HG02588 (cell line): ENCODE results near the gene UBE2G1.

Experiments
- ATAC-seq: cut with Tn5 transposase; IDR thresholded peaks from one replicate; pipeline ENCODE4 v1.9.1; 2021; ENCODE audit warnings: mild to moderate bottlenecking, moderate library complexity; ENCODE audit not compliant: unreplicated experiment

UBE2G1 gene

DNA sequence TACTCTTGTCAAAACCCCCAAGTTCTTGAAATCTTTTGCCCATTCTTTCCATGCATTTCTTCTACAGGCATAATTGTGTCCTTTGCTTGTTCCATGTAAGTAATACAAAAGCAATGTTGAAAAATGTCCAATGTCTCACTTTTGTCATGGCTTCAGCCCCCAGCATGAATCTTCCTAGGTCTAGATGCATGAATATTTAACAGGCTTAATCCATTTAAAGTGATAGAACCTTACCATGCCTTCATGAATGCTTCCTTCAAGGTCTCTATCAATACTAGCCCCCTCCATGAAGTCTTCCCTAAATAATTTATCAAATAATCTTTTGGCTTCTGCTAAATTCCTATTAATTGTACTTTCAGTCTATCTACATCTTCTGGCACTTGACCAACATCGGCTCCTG lies 56.6 kb downstream of the UBE2G1 start:
- no peak for ATAC-seq

DNA sequence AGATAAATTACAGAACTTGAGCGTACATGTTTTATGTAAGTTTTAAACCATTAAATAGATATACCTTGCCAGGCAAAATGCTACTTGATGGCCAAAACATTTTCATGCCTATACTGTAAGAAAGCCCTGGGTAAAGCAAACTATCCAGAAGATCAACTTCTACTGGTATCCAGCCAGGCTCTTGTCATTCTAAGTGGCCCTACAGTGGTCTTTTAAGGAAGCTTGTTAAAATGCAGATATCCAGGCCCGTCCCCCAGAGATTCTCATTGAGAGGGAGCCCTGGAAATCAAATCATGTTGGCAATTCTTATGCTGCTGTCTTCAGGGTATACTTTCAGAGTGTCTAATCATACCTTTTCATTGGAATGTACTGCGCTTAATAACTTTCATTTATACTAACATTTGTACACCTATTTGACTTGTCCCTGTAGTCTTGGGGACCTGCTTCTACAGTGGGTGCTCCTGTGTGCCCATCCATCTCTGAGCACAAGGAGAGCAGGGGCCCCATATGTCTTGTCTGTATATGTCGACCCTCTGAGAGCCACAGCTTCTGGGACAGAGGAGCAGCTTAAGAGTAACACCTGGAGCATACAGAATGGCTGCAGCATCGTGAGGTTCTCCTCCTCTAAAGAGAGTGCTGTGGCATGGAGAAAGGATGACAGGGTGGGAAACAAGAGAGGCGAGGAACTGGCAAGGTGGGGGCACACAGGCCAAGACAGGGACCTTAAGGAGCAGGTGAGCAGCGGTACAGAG lies 59.1 kb downstream of the UBE2G1 start:
- no peak for ATAC-seq

DNA sequence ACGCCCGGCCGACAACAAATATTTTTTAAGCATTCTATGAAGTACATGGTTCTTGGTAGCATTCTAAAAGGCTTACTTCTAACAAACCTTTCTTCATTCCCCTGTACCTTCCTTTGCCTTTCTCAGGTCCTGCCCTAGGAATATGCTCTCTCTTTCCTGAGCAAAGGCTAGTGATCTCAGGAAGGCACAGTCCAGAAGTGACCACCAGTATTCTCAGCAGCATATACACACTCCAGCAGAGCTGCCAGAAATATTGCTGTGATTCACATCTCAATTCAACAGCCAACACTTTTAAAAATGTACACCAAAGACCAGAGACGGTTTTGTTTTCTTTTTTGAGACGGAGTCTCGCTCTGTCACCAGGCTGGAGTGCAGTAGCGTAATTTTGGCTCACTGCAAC lies 61.3 kb downstream of the UBE2G1 start:
- ATAC-seq, result no peak

DNA sequence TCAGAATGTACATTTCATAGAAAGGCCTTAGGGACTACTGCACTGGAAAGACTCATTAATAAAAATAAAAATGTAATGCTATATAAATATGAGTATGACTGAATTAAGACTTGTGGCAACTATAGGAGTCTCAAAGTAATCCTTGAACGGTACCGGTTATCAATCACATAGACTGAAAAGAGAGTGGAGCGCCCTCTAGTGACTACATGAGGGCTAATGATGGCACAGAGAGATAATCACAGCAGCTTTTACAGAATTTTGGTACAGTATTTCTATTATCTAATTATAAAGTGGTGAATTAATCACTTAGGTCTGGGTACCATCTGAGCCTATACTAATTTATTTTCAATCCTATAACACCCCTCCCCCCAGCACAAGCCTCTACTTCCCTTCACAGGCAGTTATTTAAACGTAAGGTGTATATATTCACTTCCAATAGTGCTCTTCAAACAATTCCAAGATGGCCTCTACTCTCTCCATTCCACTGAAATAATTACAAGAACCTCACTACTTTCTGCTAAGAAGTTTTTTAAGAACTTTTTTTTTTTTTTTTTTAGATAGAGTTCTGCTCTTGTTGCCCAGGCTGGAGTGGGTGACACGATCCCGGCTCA lies 62.0 kb downstream of the UBE2G1 start:
- no peak for ATAC-seq

GRCh38 chr17:4301066-4301465 lies 65.4 kb downstream of the UBE2G1 start:
- no peak for ATAC-seq

- ATAC-seq, result no peak
These were observed 69.1 kb downstream of the UBE2G1 start for GRCh38 chr17:4297351-4297750.

GRCh38 chr17:4295686-4296085 lies 70.8 kb downstream of the UBE2G1 start:
- ATAC-seq, result no peak

DNA sequence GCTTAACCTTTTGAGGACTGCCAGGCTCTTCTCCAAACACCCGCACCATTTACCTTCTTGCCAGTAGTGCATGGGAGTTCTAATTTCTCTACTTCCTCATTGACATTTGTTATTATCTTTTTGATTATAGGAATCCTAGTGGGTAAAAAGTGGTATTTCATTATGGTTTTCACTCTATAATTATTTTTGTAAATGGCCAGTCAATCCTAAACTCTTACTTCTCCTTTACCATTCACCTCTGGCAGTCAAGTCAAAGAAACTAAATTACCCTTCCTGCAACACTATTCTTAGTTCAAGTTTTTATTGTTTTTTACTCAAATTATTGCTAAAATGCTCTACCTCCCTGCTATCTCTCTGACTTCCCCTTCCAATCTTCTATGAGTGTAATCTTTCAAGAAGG lies 72.9 kb downstream of the UBE2G1 start:
- ATAC-seq, result no peak

DNA sequence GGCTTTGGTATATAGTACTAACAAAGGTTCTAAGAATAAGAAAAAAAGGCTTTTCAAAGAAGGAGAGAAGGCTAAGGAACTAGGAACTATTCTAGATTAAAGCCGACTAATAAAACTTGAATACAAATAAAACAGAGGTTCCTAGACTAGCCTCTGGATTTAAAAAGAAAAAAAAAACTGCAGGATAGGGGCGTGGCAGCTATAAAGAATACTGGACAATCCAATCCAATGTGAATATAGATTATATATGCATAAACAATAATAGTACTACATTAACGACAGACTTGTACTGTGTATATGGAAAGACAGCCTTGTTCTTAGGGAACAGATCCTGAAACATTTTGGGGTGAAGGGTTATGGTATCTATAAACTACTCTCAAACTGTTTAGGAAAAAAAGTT lies 78.8 kb downstream of the UBE2G1 start:
- ATAC-seq, result no peak

DNA sequence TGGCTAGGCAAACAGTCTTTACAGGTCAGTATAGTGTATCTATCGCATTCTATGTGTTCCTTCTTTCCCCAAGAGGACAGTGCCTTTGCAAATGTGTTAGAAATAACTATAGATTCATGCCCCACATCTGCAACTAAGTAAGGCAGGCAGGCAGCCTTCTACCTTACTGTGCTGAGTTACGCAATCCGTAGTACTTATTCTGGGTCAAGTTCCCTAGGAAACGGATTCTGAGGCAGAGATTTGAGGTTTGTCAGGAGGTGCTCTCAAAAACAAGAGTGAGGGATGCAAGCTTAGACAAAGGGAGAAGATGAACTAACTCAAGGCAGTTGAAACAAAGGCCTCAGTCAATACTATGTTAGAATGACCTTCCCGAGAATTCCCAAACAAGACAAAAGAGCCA lies 90.0 kb downstream of the UBE2G1 start:
- no peak for ATAC-seq

DNA sequence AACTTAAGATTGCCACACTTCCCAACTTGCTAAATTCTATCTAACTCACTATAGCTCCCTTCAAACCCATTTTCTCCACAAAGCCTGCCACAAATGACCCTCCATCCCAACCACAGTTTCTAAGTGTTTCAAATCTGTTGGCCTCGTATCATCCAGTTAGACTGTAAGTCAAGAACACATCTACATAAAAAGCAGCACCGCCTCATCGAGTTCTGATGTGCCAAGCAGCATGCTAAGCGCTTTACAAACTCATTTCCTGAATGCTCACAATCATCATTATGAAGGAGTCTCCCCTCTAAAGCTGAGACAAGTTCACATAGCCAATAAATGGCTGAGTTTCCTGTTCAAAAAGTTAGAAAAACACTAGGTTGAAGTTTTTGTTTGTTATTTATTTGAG lies 93.5 kb downstream of the UBE2G1 start:
- no peak for ATAC-seq

DNA sequence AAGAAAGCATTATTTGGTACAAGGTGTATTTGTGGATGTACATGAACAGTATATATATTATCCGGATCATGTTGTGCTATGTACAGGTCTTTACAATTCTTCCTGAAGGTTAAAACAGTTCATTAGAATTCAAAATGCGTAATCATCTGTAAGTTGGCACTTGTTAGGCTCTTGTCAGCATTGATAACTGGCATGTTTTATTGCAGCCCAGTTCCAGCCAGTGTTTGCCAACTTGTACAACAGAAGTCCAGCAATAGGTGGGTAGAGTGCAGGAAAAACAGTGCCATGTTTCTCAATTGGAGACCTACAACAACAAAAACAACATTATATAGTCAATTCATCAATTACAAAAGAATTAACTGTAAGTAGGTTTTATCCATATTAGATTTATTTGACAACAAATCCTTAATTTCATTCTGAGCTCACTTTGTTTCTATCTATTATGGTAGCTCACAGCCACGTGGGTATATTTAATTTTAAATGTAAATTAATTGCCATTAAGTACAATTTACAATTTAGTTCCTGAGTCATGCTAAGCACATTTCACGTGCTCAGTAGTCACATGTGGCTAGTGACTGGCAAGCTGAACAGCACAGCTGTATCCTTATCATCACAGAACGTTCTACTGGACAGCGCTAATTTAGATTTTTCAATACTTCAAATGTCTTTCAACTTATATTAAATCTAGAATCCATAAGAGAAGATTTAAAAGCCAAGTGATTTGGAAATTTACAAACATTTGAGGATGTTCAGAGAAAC lies 94.1 kb downstream of the UBE2G1 start:
- ATAC-seq, result no peak

DNA sequence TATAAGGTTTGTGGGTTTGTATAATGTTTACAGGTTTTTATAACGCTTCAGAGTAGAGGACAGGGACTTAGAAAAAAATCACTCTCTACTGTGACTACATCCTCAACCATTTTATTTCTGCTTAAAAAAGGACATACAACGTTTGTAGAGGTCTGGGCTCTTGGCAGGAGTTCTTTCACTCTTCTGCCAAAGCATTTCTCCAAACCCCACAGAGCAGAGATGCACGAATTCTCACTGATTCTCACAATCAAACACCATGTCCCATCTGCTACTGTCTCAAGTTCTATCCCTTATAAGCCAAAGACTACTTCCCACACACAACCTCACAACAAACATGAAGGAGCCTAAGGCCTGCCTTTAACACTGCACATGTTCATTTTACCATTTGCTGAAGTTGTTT lies 95.7 kb downstream of the UBE2G1 start:
- ATAC-seq, result no peak

DNA sequence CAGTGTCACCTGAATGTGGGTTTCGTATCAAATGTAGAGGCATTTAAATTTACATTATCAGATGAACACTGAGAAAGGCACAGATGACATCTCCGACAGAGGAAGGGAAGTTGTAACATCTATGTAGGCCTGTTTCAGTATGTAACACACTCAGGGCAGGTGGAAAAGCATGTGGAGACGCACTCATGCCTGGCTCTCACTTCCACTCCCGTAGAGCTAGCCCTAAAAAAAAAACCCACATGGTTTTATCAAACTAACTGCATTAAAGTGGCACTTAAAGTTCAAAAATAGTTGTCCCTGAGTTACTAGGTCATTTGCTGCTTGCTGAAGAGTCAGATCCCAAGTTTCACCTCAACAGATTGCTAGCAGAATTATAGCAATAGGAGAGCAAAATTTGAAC lies 96.6 kb downstream of the UBE2G1 start:
- ATAC-seq, result no peak

- ATAC-seq, result no peak
These were observed 99.1 kb downstream of the UBE2G1 start for GRCh38 chr17:4267402-4267801.

DNA sequence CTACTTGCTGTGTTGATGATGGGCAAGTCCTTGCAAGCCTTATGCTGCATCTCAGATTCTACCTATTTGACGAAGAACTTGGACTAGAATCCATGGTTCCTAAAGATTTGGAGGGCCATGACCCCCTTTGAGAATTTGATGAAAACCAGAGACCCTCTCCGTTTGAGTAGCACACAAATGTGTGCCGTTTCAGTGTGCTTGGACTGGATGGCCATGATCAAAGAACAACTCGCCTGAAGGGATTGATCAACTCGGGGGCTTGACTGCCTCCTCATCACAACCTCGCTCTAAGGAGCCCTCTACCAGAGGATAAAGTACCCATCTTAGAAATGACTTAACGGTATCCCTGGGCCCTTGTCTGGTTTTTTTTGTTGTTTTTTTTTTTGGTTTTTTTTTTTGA lies 99.9 kb downstream of the UBE2G1 start:
- no peak for ATAC-seq

- ATAC-seq, result peak; percentile 76
These were observed 102.9 kb downstream of the UBE2G1 start, which contains the start of gene ANKFY1 for GRCh38 chr17:4263282-4264215. Gene ANKFY1 (minus strand): TSS chr17:4263979. CDS start chr17:4263941, 38 bp downstream.

- ATAC-seq, result no peak
These were observed 103.8 kb downstream of the UBE2G1 start for GRCh38 chr17:4262703-4263102.

GRCh38 chr17:4261452-4261851 lies 105.0 kb downstream of the UBE2G1 start:
- no peak for ATAC-seq

GRCh38 chr17:4258867-4259266 lies 107.6 kb downstream of the UBE2G1 start:
- ATAC-seq, result no peak

GRCh38 chr17:4256952-4257351 lies 109.5 kb downstream of the UBE2G1 start:
- no peak for ATAC-seq
